Panc1 (cell line): ENCODE data around the gene RAB11FIP3.

Experiments
- REST ChIP-seq, 2 experiments: IDR thresholded peaks; 2 replicates each; pipeline ENCODE4 v1.6.1; 2011 to 2012; ENCODE audit warnings: low read depth in 2 of 2, control low read depth in 1 of 2, low read length in 1 of 2, mild to moderate bottlenecking in 1 of 2, moderate library complexity in 1 of 2; ENCODE audit not compliant: insufficient read depth in 1 of 2
- SIN3A ChIP-seq: IDR thresholded peaks from 2 replicates; pipeline ENCODE4 v1.6.1; 2012; ENCODE audit warnings: low read depth, mild to moderate bottlenecking, low read length, moderate library complexity, borderline replicate concordance; ENCODE audit not compliant: insufficient read depth
- TF ChIP-seq, protein P1 (sequence below): fragments of 450-650 bp; IDR thresholded peaks from 2 replicates; pipeline ENCODE4 v1.5.1; 2017; ENCODE audit warnings: mild to moderate bottlenecking

GRCh38 chr16:430904-431303 lies 5.5 kb downstream of the RAB11FIP3 start:
- TF ChIP-seq, protein P1, sequence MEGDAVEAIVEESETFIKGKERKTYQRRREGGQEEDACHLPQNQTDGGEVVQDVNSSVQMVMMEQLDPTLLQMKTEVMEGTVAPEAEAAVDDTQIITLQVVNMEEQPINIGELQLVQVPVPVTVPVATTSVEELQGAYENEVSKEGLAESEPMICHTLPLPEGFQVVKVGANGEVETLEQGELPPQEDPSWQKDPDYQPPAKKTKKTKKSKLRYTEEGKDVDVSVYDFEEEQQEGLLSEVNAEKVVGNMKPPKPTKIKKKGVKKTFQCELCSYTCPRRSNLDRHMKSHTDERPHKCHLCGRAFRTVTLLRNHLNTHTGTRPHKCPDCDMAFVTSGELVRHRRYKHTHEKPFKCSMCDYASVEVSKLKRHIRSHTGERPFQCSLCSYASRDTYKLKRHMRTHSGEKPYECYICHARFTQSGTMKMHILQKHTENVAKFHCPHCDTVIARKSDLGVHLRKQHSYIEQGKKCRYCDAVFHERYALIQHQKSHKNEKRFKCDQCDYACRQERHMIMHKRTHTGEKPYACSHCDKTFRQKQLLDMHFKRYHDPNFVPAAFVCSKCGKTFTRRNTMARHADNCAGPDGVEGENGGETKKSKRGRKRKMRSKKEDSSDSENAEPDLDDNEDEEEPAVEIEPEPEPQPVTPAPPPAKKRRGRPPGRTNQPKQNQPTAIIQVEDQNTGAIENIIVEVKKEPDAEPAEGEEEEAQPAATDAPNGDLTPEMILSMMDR = no peak
- no peak for TF ChIP-seq REST (IDR thresholded peaks at IDR 0.05; ENCODE audit: insufficient read depth in 1 of 2, low read depth in 2 of 2, low read length in 1 of 2)
- TF ChIP-seq SIN3A = no peak
